GM06990 (cell line): ENCODE results near the gene VPS16.

Experiments used
- DNase-seq: peaks from one replicate; pipeline ENCODE4 v3.0.0-alpha.2; 2011; ENCODE audit not compliant: insufficient read length; ENCODE audit errors: extremely low read depth
- H3K27me3 ChIP-seq: replicated peaks from 2 replicates; pipeline ENCODE4 v1.6.0; 2011; ENCODE audit warnings: low read length; ENCODE audit not compliant: control insufficient read depth, insufficient read depth
- H3K36me3 ChIP-seq: 2 replicates; pipeline ENCODE4 v1.5.1; 2011; ENCODE audit warnings: low read length; ENCODE audit not compliant: control insufficient read depth, insufficient read depth
- H3K4me3 ChIP-seq: replicated peaks from 2 replicates; pipeline ENCODE4 v1.5.1; 2011; ENCODE audit warnings: low read depth, mild to moderate bottlenecking, control low read depth, low read length
- TF ChIP-seq, protein P1 (sequence below): IDR thresholded peaks from 2 replicates; pipeline ENCODE4 v1.5.1; 2011; ENCODE audit warnings: low read length, control low read depth, mild to moderate bottlenecking, inconsistent platforms; ENCODE audit not compliant: insufficient read depth, poor library complexity, severe bottlenecking

VPS16 gene

DNA sequence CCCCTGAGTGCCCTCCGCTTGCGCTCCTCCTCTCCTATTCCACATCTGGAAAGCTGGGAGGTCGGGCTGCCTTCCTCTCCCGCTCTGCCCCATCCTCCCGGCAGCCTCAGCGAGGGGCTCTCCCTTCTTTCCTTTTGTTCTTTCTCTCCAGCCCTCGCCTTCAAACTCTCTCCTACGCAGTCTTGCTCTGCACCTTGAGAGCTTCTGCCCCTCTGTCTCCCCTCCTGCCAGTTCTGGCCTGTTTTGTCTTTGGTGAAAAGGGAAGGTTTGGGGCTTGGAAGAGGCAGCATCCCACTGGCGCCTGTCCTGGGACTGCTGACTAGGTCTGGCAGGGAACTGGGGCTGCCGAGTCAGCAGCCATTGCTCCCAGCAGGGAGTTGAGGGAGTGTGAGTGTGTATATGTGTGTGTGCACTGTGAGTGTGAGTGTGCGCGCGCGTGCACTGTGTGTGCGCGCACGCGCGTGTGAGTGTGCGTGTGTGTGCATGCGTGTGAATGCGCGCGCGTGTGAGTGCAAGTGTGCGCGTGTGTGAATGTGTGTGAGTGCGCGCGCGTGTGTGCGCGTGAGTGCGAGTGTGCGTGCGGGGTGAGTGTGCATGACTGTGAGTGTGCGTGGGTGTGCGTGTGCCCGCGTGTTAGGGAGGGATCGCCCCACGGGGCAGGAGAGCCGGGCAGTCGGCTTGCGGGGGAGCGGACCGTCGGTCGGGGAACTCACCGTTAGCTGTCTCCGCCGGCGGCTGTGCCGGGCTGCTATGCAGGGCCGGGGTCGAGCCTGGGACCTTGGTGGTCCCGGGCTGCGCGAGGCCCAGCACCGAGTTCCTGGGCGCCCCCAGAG lies 40.6 kb upstream of the VPS16 start:
- peaks cover 3% of the 10 kb centered on the region for H3K27me3 ChIP-seq
- DNase-seq: no peak
- peak overlapping the region; percentile 51 for H3K4me3 ChIP-seq
- TF ChIP-seq, protein P1, sequence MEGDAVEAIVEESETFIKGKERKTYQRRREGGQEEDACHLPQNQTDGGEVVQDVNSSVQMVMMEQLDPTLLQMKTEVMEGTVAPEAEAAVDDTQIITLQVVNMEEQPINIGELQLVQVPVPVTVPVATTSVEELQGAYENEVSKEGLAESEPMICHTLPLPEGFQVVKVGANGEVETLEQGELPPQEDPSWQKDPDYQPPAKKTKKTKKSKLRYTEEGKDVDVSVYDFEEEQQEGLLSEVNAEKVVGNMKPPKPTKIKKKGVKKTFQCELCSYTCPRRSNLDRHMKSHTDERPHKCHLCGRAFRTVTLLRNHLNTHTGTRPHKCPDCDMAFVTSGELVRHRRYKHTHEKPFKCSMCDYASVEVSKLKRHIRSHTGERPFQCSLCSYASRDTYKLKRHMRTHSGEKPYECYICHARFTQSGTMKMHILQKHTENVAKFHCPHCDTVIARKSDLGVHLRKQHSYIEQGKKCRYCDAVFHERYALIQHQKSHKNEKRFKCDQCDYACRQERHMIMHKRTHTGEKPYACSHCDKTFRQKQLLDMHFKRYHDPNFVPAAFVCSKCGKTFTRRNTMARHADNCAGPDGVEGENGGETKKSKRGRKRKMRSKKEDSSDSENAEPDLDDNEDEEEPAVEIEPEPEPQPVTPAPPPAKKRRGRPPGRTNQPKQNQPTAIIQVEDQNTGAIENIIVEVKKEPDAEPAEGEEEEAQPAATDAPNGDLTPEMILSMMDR: no peak
- H3K36me3 ChIP-seq: no peaks in the 10 kb centered on the region

GRCh38 chr20:2800521-2801285 lies 39.8 kb upstream of the VPS16 start, which contains the start of gene CPXM1:
Gene CPXM1, minus strand, starts transcription at chr20:2800627. Its CDS starts 55 bp downstream, at chr20:2800572.
- peak; percentile 54 for DNase-seq
- Histone ChIP-seq H3K4me3 (peak within 1 kb of the TSS; percentile 51), H3K36me3 (no peaks in the 10 kb centered on the region), H3K27me3 (peaks cover 3% of the 10 kb centered on the region)
- TF ChIP-seq, protein P1: peak; percentile 5

DNA sequence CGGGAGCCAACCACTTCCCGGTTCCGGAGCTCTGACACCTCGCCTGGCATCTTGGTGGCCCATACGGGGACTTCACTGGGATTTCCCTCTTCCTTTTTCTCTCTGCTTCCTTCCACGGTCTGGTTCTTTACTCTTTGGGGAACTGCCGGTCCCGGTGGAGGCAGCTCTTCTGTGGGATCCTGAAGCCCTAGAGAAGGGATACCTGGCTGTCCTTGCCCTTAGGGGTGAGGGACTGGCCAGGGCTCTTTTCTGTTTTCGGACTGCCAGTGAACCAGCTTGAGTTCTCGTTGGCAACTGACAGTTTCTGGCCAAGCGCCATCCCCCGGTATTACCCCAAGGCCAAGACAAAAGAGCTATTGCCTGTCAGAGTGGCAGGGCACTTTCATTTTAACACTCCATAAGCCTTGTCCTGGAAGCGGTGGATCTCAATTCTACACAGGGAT lies 39.2 kb upstream of the VPS16 start:
- TF ChIP-seq, protein P1: no peak

DNA sequence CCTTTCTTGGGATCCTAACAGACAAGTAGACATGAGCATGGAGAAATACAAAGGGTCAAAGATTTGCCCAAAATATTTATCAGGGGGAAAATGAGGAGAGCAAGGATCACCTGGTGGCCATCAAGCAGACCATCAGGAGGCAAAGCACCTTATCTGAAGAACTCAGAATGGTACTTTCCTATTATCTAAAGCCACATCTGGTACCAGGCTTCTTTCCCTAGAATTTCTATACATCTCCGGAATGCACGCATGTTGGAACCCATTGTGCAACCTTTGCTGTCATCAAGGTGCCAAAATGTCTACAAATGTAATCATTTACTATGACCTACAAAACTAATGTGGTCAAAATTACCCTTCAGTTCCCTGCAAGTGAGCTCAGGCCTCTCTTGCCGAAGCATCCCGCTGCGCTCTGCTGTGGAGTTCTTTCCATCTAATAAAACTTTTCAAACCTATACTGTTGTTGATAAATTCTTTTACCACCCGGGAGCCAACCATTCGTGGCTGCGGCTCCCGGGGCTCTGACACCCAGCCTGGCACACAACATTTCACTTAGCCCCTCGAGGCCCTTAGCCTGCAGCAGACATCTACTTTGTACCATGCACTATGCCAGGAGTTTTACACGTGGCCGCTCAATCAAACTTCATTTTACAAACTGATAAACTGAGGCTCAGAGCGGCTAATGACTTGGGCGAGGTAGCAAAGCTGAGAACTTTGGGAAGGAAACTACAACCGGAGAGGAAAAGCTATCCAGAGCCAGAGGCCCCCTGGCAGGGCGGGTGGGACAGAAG lies 36.3 kb upstream of the VPS16 start:
- Histone ChIP-seq H3K27me3 (peaks cover 3% of the 10 kb centered on the region), H3K4me3 (no peak overlapping the region), H3K36me3 (no peaks in the 10 kb centered on the region)
- TF ChIP-seq, protein P1: no peak
- no peak for DNase-seq

More for the DNA sequence above, 39.2 kb upstream of the VPS16 start:
- no peak overlapping the region for H3K4me3 ChIP-seq
- DNase-seq: no peak
- H3K36me3 ChIP-seq: no peaks in the 10 kb centered on the region
- peaks cover 3% of the 10 kb centered on the region for H3K27me3 ChIP-seq

DNA sequence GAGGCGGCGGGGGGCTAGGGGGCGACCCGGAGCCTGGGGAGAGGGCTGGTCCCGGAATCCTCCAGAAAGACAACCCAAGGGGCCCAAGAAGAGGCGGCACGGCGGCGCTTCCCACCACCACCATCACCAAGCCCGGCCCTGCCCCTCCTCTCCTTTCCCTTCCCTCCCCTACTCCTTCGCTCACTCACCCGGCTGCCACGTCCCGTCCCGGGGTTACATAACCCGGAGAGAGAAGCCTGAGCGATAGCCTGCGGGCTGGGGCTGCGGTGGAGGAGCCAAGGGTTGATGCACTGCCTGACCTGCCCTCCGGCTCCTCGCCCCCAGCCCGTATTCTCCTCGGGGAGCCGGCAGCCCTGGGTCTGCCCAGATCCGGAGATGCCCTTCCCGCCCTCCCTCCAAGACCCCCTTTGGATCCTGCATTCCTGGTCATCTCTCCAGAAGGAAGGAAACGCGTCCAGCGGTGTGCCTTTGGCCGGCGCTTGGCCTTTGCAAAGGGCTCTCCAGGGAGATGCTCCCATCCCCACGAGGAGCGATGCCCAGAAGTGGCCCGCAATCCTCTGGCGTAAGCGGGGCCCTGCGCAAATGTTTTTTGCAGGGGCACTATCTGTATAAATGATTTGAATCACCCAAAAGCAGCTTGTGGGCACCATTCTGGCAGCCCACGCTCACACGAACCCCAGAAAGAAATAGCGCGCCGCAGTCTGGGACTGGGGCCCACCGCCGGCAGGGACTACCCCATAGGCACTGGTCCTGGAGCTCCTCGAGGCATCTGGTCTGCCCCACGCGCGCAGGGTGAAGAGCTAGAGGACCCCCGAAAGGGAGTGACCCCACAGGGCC lies 35.5 kb upstream of the VPS16 start:
- Histone ChIP-seq H3K27me3 (peaks cover 1% of the 10 kb centered on the region), H3K36me3 (no peaks in the 10 kb centered on the region), H3K4me3 (no peak overlapping the region)
- TF ChIP-seq, protein P1: no peak
- no peak for DNase-seq
